Skeletal muscle tissue (tissue), 4 donors: ENCODE measurements around the gene PPP1R13B. TPM values are rescaled to one million over a fixed set of nuclear protein-coding genes. Genes with fewer than 3 reads are reported as not detected.

Source experiments
- H3K27ac ChIP-seq: one replicate; pipeline ENCODE4 v1.7.0; 2013; ENCODE audit warnings: mild to moderate bottlenecking, low read depth, low read length, inconsistent platforms
- H3K27me3 ChIP-seq, 3 donors: one replicate each; pipeline ENCODE4 v1.7.0; 2013; ENCODE audit warnings: low read length in 3 of 3; ENCODE audit not compliant: control insufficient read depth in 3 of 3, insufficient read depth in 3 of 3
- H3K36me3 ChIP-seq, 3 donors: one replicate each; pipeline ENCODE4 v1.7.0; 2013; ENCODE audit warnings: low read length in 3 of 3; ENCODE audit not compliant: control insufficient read depth in 3 of 3, insufficient read depth in 3 of 3
- H3K4me1 ChIP-seq, 3 donors: one replicate each; pipeline ENCODE4 v1.7.0; 2013; ENCODE audit warnings: low read length in 3 of 3, mild to moderate bottlenecking in 3 of 3; ENCODE audit not compliant: control insufficient read depth in 3 of 3, insufficient read depth in 3 of 3
- H3K4me3 ChIP-seq, 3 donors: one replicate each; pipeline ENCODE4 v1.7.0; 2013; ENCODE audit warnings: low read length in 3 of 3
- H3K9ac ChIP-seq, 3 donors: one replicate each; pipeline ENCODE4 v1.7.0; 2013; ENCODE audit warnings: low read length in 3 of 3, mild to moderate bottlenecking in 3 of 3, moderate library complexity in 2 of 3, low read depth in 1 of 3
- H3K9me3 ChIP-seq, 3 donors: one replicate each; pipeline ENCODE4 v1.7.0; 2013; ENCODE audit warnings: low read length in 3 of 3; ENCODE audit not compliant: control insufficient read depth in 3 of 3
- total RNA-seq: library from RNA; depleted of rRNA; stranded (reverse); fragments of >200 nt; gene quantifications from one replicate; pipeline ENCODE4 v1.2.3, GENCODE V29; 2014
- donor health status: Osteomylitis.

Gene PPP1R13B
- total RNA-seq, 1 donor from 2014 or later: 4.7 TPM

DNA sequence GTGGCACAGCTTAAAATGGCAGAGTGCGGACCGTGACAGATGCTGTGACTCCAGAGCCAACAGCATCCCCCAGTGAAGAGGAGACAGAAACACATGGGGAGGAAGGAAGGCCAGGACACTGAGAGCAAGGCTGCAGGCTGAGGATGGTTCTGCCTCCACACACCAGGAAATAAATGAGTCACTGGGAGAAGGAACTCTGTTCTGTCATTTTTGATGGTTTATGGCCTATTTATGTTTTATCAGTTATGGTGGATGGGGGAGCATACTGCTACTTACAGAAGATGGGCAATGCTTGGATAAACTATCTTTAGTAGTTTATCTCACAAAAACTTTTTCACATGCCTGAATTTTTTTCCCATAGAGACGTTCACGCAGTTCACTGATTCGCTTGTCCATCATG is 97.9 kb downstream of the PPP1R13B start:
- Histone ChIP-seq H3K36me3 (peaks cover 12 to 24% (median 20%) of the 10 kb centered on the region in 3 donors), H3K9ac (no peak overlapping the region), H3K4me3 (no peak overlapping the region), H3K4me1 (no peaks in the 10 kb centered on the region), H3K27ac (no peak overlapping the region), H3K9me3 (no peaks in the 10 kb centered on the region), H3K27me3 (no peaks in the 10 kb centered on the region)

DNA sequence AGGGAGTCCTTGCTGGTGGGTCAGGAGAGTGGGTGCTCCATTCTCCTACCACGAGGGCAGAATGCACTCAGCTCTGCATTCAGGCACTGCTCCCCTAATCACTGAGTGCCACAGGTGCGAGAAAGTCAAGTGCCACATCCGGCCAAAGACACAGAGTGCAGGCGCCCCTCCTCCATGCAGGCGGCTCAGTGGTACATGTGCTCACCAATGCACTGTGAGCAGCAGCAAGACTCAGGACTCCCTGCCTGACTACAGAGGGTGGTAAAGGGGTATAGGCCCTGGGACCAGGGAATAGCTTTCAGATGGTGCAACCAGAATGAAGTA is 98.9 kb downstream of the PPP1R13B start:
- no peaks in the 10 kb centered on the region for H3K9me3 ChIP-seq
- H3K36me3 ChIP-seq: peaks cover 12 to 20% (median 19%) of the 10 kb centered on the region in 3 donors

DNA sequence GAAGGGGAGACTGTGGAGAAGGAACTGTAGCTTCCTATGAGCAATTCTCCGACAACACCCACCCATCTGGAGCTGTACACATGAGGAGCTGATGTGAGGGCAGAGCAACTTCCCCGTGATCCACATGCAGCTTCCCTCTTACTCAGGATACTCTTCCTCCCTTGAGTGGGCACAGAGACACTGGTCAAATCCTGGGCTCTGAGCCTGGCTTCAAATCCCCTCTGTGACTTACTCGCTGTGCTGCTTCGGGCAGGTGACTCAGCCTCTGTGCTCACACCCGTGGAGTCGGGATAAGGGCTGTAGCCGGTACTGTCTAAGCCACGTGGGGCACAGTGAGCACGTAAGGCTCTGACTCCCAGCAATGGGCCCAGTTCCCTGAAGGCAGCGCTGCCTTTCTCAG is 100.7 kb downstream of the PPP1R13B start:
- no peaks in the 10 kb centered on the region for H3K27me3 ChIP-seq
- H3K36me3 ChIP-seq: peaks cover 17 to 23% (median 19%) of the 10 kb centered on the region in 3 donors
- H3K4me1 ChIP-seq: no peaks in the 10 kb centered on the region
- no peak overlapping the region for H3K9ac ChIP-seq
- H3K9me3 ChIP-seq: no peaks in the 10 kb centered on the region
- no peak overlapping the region for H3K27ac ChIP-seq
- H3K4me3 ChIP-seq: no peak overlapping the region

More for the DNA sequence above, 98.9 kb downstream of the PPP1R13B start:
- Histone ChIP-seq H3K4me3 (no peak overlapping the region), H3K4me1 (no peaks in the 10 kb centered on the region), H3K27me3 (no peaks in the 10 kb centered on the region), H3K9ac (no peak overlapping the region), H3K27ac (no peak overlapping the region)

DNA sequence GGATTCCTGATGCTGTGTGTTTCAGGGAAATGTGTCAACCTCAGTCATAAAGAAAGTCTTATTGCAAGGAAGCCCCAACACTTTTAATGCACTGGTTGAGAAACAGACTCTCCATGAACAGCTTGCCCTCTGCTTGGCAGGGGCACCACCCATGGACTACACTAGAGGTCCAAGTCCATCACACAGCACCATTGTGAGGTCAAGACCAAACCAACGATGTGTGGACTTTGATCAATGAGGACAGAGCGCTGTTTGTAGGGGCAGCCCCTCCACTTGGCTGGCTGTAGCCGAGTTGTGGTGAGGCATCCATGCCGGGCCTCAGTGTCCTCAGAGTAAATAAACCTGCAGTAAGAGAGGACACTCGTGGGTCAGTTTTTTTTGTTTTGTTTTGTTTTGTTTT is 102.0 kb downstream of the PPP1R13B start:
- H3K9ac ChIP-seq: no peak overlapping the region
- H3K27ac ChIP-seq: no peak overlapping the region
- no peak overlapping the region for H3K4me3 ChIP-seq
- H3K36me3 ChIP-seq: peaks cover 22 to 26% (median 23%) of the 10 kb centered on the region in 3 donors
- H3K4me1 ChIP-seq: no peaks in the 10 kb centered on the region
- no peaks in the 10 kb centered on the region for H3K27me3 ChIP-seq
- no peaks in the 10 kb centered on the region for H3K9me3 ChIP-seq

DNA sequence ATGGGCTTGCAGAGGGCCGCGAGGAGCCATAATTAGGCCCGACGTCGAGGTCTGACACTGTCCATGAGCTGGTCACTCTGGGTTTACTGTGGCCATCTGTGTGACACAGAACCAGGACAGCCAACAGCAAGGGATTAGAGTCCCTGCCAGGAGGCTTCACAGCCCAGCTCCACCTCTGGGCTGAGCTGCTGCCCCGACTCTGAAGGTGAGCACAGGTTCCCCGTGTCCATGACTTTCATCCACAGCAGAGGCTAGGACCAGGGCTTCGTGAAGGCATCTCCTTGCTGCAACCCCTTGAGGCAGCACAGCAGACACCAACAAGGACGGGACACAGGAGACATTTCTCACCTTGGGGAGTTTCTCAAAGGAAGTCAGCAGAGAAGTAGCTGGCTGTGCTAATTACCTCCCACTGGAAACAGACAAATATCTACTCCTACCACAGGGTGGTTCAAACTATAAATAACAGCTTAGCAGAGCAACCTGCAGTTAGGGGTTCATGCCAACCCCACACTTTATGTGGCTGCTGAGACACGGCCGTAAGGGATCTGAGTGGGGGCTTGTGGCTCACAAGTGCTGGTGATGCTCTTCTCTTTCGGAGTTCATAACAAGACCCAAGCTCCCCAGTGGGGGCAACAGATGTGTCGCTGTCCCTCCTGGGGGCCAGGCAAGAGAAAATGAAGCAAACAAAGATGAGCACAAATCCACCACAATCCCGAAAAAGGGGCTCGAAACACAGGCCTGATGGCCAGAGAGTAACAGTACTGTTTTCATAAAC is 102.6 kb downstream of the PPP1R13B start:
- H3K9ac ChIP-seq: no peak overlapping the region
- peaks cover 23 to 26% (median 24%) of the 10 kb centered on the region in 3 donors for H3K36me3 ChIP-seq
- no peak overlapping the region for H3K27ac ChIP-seq
- no peaks in the 10 kb centered on the region for H3K27me3 ChIP-seq
- H3K9me3 ChIP-seq: no peaks in the 10 kb centered on the region
- no peaks in the 10 kb centered on the region for H3K4me1 ChIP-seq
- no peak overlapping the region for H3K4me3 ChIP-seq

DNA sequence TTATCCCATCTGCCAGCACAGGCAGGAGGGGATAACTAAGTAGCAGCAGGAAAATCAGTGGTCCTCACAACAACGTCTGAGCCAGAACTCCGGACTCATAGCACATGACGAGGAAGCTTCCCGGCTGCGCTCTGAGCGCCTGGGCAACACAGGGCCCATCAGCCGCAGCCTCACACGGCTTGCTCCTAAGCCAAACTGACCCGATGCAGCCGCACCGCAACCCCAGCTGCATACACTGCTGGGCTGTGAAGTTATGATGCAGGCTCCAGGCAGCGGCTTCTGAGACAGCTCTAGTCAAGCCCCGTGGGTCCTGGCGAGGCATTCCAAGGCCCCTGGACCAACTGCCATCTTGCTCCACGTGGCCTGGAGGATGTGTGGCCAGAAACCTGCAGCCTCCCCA is 103.7 kb downstream of the PPP1R13B start:
- Histone ChIP-seq H3K9me3 (no peaks in the 10 kb centered on the region), H3K27me3 (no peaks in the 10 kb centered on the region), H3K4me3 (no peak overlapping the region), H3K27ac (no peak overlapping the region), H3K36me3 (peaks cover 24 to 34% (median 29%) of the 10 kb centered on the region in 3 donors), H3K4me1 (peaks cover 0 to 3% (median 0%) of the 10 kb centered on the region in 3 donors), H3K9ac (no peak overlapping the region)

DNA sequence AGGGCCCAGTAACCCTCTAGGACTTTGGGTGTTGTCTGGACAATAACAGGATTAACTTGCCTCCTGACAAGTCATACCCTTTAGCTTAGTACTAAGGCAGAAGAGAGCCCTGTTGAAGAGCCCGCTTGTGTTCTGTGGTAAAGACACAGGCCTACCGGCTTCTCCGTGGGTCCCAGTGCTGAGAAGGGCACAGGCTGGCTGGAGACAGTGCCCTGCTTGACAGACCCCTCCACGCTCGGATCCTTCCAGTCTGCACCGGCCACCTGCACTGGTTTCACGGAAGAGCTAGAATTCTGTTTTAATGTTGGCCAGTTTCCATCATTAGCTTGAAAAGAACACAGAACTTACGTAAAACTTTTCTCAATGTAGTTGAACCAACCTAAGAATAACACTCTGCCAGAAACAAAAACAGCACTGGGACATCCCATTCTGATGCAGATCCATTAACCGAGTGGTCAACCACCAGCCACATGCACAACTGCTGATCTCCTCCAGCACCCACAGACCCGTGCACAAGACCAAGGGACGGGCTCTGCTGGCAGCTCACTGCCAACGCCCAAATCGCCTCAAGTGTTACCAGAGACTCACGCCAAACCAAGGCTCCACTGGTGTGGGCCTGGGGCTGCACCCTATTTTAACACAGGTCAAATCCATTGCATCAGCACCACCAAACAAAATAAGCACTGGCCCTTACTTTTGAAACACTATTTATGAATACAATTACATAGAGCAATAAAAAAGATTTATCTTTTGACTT is 104.7 kb downstream of the PPP1R13B start:
- Histone ChIP-seq H3K27me3 (no peaks in the 10 kb centered on the region), H3K4me1 (peaks cover 0 to 3% (median 0%) of the 10 kb centered on the region in 3 donors), H3K9me3 (no peaks in the 10 kb centered on the region), H3K4me3 (no peak overlapping the region), H3K36me3 (peaks cover 28 to 34% (median 32%) of the 10 kb centered on the region in 3 donors), H3K27ac (no peak overlapping the region), H3K9ac (no peak overlapping the region)

DNA sequence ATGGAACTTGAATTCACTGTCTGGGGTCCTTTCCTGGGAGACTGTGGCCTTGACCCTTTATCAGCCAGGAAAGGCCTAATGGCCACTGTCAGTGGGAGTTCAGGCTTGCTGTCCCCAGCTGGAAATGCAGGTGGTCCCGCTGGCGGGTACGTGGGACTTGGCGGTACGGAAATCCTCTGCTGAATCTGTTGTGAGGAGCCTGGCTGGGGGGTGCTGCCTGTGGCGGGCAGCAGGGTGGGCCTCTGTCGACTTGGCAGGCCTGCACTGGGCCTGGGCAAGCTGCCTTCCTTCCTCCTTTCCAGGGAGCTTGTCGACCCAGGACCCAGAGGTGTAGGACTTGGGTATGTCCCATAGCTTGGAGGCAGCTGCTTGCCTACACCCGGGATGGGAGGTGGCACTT is 105.5 kb downstream of the PPP1R13B start:
- H3K9ac ChIP-seq: no peak overlapping the region
- no peaks in the 10 kb centered on the region for H3K27me3 ChIP-seq
- H3K4me3 ChIP-seq: no peak overlapping the region
- peaks cover 2 to 3% (median 3%) of the 10 kb centered on the region in 3 donors for H3K4me1 ChIP-seq
- H3K9me3 ChIP-seq: no peaks in the 10 kb centered on the region
- no peak overlapping the region for H3K27ac ChIP-seq
- H3K36me3 ChIP-seq: peaks cover 30 to 35% (median 35%) of the 10 kb centered on the region in 3 donors

DNA sequence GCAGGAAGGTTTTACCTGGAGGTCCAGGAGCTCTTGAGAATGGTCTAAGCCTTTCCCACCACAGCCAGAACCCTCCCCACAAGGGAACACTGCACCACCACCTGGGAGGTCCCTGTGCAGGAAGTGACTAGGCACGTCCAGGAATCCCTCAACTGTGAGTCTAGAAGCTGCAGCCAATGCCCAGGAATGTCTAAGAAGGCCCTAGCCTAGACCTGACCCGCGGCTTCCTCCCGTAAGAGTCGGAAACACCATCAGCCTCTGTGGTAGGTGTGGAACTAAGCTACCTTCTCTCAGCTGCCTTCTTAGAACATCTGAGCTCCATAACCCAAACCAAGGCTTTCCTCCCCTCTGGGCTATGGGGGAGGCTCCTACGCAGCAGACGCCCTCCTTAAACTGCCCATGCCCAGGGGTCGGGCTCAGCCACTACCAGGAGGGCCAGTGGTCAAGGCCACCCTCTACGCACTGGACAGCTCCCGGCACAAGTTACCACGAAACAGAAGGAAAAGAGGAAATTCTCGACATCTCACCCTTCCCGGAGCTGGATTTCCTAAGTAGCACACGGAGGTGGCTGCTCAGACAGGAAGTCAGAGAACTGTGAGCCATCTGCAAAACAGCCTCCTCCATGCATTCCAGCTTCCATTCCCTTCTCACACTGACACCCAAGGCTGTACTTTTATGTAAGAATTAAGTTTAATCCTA is 106.2 kb downstream of the PPP1R13B start:
- Histone ChIP-seq H3K27me3 (no peaks in the 10 kb centered on the region), H3K4me3 (no peak overlapping the region), H3K4me1 (peaks cover 7 to 8% (median 7%) of the 10 kb centered on the region in 3 donors), H3K27ac (no peak overlapping the region), H3K9me3 (no peaks in the 10 kb centered on the region), H3K36me3 (peaks cover 31 to 34% (median 34%) of the 10 kb centered on the region in 3 donors), H3K9ac (no peak overlapping the region)
